Measurements from ENCODE around the gene KATNB1.
"Not testable (repeated sequence)": the region's sequence is repeated elsewhere in the genome, so short reads cannot be mapped to it uniquely, and the experiment has no call there.

The KATNB1 gene

GRCh38 chr16:57743886-57744641 lies 8.5 kb downstream of the KATNB1 start:
- no peak for DNase-seq (ENCODE audit: low spot score)

DNA sequence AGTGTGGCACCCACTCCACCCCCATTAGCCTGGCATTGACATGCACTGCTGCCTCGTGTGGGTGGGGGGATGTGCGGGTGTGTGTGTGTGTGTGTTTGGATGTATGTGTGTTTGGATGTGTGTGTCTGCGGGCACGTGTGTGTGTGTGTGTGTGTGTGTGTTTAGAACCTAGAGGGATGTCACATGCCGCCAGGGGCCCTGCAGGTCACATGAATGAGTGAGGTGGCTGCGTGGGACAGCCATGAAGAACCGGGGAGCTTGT lies 9.0 kb downstream of the KATNB1 start:
- DNase-seq (ENCODE audit: low spot score) = no peak

GRCh38 chr16:57745768-57746167 lies 10.2 kb downstream of the KATNB1 start:
- DNase-seq (ENCODE audit: low spot score) = no peak

GRCh38 chr16:57746316-57746715 lies 10.7 kb downstream of the KATNB1 start:
- DNase-seq (ENCODE audit: low spot score) = not testable (repeated sequence)

GRCh38 chr16:57747091-57747490 lies 11.5 kb downstream of the KATNB1 start:
- no peak for DNase-seq (ENCODE audit: low spot score)

GRCh38 chr16:57747496-57747895 lies 11.9 kb downstream of the KATNB1 start:
- no peak for DNase-seq (ENCODE audit: low spot score)

DNA sequence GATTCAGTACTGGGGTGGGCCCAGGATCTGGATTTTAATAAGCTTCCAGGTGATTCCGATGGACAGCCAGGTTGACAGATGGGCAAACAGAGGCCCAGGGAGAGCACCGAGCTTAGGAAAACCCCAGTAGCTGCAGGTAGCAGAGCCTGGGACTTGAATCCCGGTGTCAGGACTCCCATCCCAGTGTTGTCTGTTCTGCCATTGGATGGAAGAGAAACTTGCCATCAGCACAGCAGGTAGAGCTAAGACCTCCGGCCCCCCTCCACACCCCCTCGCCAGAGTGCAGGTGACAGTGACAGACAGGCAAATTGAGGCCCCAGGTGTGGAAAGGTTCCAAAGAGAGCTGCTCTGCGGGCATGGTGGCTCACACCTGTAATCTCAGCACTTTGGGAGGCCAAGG lies 12.4 kb downstream of the KATNB1 start:
- DNase-seq (ENCODE audit: low spot score) = no peak

- no peak for DNase-seq (ENCODE audit: low spot score)
Observed at GRCh38 chr16:57748596-57748995, 13.0 kb downstream of the KATNB1 start.

GRCh38 chr16:57749101-57749692 lies 13.6 kb downstream of the KATNB1 start:
- no peak for DNase-seq (ENCODE audit: low spot score)

GRCh38 chr16:57749856-57750452 lies 14.4 kb downstream of the KATNB1 start:
- DNase-seq (ENCODE audit: low spot score) = no peak

GRCh38 chr16:57750796-57751538 lies 15.4 kb downstream of the KATNB1 start:
- DNase-seq (ENCODE audit: low spot score) = no peak

DNA sequence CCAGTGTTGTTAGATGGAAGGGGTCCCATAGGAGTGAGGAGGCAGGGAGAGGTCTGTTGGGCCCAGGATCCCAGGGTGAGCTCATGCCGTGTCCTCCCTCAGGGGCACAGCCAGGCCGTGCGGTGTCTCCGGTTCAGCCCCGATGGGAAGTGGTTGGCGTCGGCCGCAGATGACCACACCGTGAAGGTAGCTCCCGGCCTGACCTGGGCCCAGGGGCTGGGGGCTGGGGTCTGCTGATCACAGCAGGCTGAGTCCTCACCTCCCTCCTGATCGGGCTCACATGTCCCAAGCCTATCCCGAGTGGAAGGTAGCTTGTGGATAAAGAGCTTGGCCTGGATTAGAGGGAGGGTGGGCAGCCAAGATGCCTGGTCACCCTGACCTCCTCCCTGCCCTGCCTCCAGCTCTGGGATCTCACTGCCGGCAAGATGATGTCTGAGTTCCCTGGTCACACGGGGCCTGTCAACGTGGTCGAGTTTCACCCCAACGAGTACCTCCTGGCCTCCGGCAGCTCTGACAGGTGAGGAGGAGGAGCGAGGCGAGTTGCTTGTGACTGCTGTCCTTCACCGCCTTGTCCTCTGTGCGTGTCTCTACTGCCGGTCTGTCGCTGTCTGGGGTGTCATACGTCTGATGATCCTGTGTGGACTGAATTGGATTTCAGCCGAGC lies 16.1 kb downstream of the KATNB1 start:
- DNase-seq (ENCODE audit: low spot score) = no peak

- no peak for DNase-seq (ENCODE audit: low spot score)
Observed at GRCh38 chr16:57752203-57752580, 16.6 kb downstream of the KATNB1 start.

DNA sequence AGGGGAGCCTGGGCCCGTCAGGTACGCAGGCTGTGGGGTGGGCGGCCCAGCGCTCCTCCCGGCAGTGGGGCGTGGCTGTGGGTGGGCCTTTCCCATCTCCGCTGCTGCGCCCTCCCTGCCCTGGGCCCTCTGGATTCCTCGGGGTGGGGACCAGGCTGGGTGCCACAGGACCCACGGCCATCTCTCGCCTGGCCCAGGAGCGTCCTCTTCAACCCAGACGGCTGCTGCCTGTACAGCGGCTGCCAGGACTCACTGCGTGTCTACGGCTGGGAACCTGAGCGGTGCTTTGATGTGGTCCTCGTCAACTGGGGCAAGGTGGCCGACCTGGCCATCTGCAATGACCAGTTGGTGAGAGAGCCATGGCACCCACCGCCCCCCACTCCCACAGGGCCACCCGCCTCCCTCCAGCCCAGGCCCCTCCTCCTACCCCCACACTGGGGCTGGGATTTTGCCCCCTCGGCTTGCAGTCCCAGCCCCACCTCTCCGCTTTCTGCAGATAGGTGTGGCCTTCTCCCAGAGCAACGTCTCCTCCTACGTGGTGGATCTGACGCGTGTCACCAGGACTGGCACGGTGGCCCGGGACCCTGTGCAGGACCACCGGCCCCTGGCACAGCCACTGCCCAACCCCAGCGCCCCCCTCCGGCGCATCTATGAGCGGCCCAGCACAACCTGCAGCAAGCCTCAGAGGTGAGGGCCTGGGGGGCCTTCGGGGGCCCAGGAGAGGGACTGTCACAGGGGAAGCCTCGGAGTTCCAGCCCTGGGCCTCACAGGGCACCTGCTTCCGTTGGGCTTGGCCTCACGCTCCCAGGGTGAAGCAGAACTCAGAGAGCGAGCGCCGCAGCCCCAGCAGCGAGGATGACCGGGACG lies 17.2 kb downstream of the KATNB1 start:
- no peak for DNase-seq (ENCODE audit: low spot score)

GRCh38 chr16:57753448-57754353 lies 18.1 kb downstream of the KATNB1 start:
- DNase-seq (ENCODE audit: low spot score) = no peak

GRCh38 chr16:57754354-57755060 lies 18.9 kb downstream of the KATNB1 start:
- DNase-seq (ENCODE audit: low spot score) = no peak

DNA sequence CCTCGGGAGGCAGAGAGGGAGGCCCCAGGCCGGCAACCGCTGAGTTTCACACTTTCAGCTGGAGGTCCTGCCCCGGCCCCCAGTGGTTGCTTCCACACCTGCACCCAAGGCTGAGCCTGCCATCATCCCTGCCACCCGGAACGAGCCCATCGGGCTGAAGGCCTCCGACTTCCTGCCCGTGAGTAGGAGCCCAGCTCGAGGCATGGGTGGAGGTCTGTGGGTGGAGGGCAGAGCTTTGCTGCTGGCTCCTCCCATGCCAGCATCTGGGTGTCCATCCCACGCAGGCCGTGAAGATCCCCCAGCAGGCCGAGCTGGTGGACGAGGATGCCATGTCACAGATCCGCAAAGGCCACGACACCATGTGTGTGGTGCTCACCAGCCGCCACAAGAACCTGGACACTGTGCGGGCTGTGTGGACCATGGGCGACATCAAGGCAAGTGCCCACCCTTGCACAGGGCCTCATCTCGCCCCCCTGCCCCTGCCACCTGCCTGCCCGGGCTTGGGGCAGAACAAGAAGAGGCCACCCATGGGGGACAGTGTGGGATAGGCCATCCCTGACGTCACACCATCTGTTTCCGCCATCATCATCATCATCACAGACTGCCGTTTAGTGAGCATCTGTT lies 19.6 kb downstream of the KATNB1 start:
- no peak for DNase-seq (ENCODE audit: low spot score)

- DNase-seq (ENCODE audit: low spot score) = no peak
Observed at GRCh38 chr16:57755726-57756423, 20.3 kb downstream of the KATNB1 start.

Measured in germinal center (tissue), 1 donor.